K562 treated with DMSO at 1 percent for 24 hours (cell line): ENCODE results near the gene RNF26. TPM values are rescaled to one million over a fixed set of nuclear protein-coding genes. Genes with fewer than 3 reads are reported as not detected.

Source experiments
- total RNA-seq: library from RNA; unstranded; fragments of 300-600 nt; gene quantifications from 2 replicates; pipeline ENCODE4 v1.2.3, GENCODE V29; 2022; ENCODE audit warnings: low read depth; ENCODE audit not compliant: insufficient read depth

The RNF26 gene
- total RNA-seq = 69.1 and 69.4 TPM in 2 replicates

DNA sequence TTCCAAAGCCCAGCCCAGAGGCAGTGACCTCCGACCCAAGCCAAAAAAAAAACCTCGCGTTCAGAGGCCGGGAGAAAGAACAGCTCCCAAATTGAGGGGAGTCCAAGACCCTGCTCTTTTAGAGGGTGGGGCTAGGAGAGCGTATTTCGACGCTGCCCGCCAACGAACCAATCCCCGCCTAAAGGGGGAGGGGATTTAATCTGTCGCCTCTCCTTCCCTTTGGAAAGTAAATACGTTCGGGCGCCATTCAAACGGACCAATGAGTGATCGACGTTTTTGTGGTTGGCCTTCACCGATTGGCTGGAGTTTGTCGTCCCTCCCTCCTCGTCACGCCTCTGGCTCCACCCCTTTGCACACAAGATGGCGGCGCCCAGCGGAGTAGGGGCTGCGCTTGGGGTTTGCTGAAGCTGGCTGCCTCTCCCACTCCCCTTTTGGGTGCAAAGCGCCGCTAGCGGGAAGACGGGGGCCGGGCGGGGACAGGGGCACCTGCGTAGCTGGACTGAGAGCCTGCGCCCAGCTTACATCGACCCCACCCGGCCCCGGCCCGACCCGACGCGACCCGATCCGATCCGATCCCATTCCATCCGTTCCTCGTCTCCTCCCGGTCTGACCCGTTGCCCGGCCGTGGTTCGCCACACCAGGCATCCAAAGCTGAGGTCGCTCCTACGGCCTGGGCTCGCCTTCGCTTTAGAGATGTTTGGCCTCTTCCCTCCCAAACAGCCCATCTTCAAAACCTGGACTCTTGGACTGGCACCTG, at the start of gene RNF26:
RNF26 (plus strand) TSS at position 354 of the 757 bp plus-strand sequence. CDS start 596 bp downstream, outside the sequence.

DNA sequence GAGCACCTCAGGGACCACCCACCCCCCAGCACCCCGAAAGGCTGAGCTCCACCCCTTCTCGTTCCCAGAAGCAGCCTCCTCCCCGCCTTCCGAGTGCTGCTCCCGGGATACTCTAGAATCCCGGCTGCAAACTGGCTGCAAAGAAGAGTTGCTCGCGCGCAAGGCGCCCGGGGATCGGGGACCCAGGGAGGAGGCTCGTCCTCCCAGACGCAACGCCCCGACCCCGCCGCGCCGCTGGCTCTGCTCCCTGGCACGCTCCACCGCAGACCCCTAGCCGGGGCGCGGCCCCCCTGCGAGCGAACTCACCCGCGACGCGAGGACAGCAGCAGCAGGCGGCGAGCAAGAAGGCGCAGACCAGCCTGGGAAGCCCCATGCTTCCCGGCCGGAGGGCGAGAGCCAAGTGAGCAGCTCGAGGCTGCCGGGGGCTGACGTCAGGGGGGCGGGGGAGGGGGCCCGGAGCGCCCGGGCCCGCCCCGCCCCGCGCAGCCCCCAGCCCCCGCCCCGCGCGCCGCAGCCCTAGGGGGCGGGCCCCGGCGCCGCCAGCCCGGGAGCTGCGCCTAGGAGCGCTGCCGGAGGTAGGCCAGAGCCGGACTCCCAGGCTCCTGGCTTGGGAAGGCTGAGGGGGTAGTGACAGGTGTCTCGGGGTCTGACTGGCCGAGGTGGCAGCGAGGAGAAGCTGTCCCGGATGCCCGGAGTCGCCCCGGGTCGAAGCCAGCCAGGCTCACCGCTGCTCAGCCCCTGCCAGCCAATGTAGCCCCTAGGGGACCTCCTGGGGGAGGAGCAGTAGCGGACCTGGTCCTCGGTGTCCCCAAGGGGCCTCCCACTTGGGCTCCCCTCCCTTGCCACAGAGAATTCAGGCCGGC, 17.4 kb upstream of the RNF26 start, which contains the start of gene MCAM:
MCAM (minus strand) TSS at position 402 of the 863 bp plus-strand sequence; CDS start at position 373, 29 bp downstream.

DNA sequence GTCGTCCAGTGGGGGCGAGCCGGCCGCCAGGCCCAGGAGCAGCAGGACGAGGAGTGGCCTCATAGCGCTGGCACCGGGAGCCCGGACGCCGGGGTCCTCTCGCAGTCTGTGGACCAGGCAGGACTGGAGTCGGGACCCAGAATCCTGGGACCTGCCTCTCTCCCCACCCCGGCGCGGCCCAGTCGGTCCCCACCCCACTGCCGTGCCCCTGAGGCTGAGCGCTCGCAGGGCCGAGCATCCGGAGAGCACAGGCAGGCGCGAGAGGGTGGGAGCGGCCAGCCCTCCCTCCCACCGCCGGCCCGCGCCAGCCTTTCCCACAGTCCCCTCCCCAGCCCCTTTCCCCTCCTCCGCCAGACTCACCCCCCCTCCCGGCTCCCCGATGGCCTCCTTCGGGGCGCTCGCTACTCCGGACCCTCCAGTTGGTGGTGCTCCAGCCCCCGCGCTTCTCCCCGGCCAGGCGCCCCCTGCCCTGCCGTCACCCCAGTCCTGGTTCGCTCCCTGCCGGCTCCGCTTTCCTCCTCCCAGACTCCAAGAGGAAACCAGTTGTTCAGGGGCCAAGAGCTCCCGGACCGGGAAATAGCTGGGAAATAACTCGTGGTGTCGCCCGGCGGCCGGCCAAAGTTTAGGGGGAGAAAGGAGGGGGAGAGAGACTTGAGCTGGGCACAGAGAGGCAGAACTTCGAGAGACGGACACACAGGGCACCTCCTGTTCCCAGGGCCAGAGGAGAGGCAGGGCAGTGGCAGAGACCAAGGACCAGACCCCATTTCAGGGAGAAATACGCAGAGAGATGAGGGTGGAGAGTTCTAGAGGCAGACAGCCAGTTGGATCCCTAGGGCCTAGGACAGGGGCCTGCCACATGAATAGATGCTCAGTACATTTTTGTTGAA, 6.3 kb downstream of the RNF26 start, which contains the start of gene C1QTNF5:
C1QTNF5 (minus strand) TSS at position 549 of the 887 bp plus-strand sequence; CDS start at position 63, 486 bp downstream.

DNA sequence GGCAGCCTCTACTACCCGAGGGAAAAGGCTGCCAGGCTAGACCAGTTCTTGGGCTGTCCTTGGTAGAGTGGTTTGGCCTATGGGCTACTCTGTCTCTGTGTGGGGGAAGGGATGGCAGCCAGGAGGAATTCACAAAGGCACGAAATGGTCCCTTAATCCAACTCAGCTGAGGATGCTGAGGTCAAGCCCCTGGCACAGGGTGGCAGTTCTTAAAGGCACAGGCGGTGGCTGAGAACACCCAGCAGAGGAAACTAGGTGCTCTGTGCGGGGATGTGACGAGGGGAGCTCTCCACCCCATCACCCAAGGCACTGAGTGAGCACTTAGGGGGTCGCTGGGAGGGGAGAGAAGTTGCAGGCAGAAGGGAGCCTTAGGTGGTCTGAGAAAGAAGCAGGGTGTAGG, 12.3 kb downstream of the RNF26 start, which contains the start of gene MFRP:
MFRP (minus strand) TSS at position 101 of the 400 bp plus-strand sequence. CDS start 192 bp downstream, outside the sequence.

DNA sequence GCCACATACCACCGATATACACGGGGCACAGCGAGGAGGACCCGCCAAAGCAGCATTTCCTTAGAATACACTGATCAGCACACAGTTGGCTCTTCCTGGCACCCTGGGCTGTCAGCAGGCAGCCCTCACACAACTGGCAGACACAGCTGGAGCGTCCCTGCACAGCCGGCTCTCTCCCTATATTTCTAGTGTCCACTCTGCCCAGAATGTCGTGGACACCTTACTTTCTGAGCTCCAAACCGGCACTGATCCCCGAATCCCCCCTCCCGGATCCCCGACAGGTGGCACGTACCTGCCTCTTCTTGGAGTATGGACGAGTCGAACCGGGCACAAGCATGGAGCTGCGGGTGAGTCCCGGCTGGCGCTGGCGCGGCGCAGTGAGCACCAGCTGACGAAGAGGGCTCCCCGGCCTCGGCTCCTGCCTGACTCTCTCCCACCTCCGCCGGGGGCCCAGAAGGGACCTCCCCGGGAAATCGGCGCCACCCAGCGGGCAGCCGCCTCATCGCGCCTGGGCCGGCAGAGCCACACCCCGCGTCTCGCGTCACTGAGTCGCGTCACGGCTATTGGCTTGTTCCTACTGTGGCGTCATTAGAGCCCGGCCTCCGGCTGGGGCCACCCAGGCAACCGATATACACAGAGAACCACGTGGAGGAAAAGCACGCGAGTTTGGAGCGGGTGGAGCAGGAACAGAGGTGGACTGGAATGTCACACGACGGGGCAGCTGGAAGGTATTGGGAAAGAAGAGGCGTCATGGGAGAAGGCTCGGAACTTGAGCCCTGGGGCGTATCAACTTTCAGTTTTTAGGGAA, 47.1 kb downstream of the RNF26 start, which contains the start of gene USP2:
USP2 (minus strand) TSS at position 510 of the 808 bp plus-strand sequence. CDS start 8,210 bp downstream, outside the sequence.

Other genes with a start within 250 kb of the RNF26 start
- gene HMBS, start 249.6 kb upstream of the RNF26 start, total RNA-seq = 60.8 and 72.6 TPM in 2 replicates
- gene DPAGT1, start 232.7 kb upstream of the RNF26 start, total RNA-seq = 43.3 and 51.9 TPM in 2 replicates
- gene C2CD2L, start 227.2 kb upstream of the RNF26 start, total RNA-seq = 41.4 and 44.2 TPM in 2 replicates
- 25.6 and 31.5 TPM in 2 replicates for gene HINFP, start 212.9 kb upstream of the RNF26 start, total RNA-seq
- gene ABCG4, start 185.5 kb upstream of the RNF26 start, total RNA-seq = not detected in 2 replicates
- gene NLRX1, start 165.8 kb upstream of the RNF26 start, total RNA-seq = 4.2 and 5.4 TPM in 2 replicates
- not detected in 2 replicates for gene NHERF4, start 149.1 kb upstream of the RNF26 start, total RNA-seq
- 10.6 and 13.0 TPM in 2 replicates for gene CBL, start 128.2 kb upstream of the RNF26 start, total RNA-seq
- 33.0 and 34.9 TPM in 2 replicates for gene MCAM, start 17.4 kb upstream of the RNF26 start, total RNA-seq
- gene C1QTNF5, start 6.4 kb downstream of the RNF26 start, total RNA-seq = 0.58 and 1.7 TPM in 2 replicates
- not detected in 2 replicates for gene MFRP, start 12.2 kb downstream of the RNF26 start, total RNA-seq
- gene USP2, start 47.2 kb downstream of the RNF26 start, total RNA-seq = 7.8 and 8.0 TPM in 2 replicates
- not detected in 2 replicates for gene THY1, start 88.6 kb downstream of the RNF26 start, total RNA-seq